Neuronal stem cell (in vitro differentiated cells): ENCODE data around the gene MYH14.

ENCODE experiments used
- DNase-seq: peaks from one replicate; pipeline ENCODE4 v3.0.0-alpha.2; 2013; ENCODE audit warnings: low spot score
- H2AFZ ChIP-seq: one replicate; pipeline ENCODE4 v1.6.1; 2013; ENCODE audit warnings: mild to moderate bottlenecking, low read length, inconsistent platforms
- H2AK5ac ChIP-seq: 2 replicates; pipeline ENCODE4 v1.6.1; 2013; ENCODE audit warnings: low read depth, mild to moderate bottlenecking, inconsistent platforms, low read length, moderate library complexity, mixed read lengths
- H2BK120ac ChIP-seq: 2 replicates; pipeline ENCODE4 v1.6.1; 2013; ENCODE audit warnings: low read depth, mild to moderate bottlenecking, inconsistent platforms, low read length, moderate library complexity, mixed read lengths
- H2BK12ac ChIP-seq: one replicate; pipeline ENCODE4 v1.6.1; 2013; ENCODE audit warnings: low read length, inconsistent platforms
- H2BK15ac ChIP-seq: 2 replicates; pipeline ENCODE4 v1.6.1; 2013; ENCODE audit warnings: mild to moderate bottlenecking, low read length, inconsistent platforms, mixed read lengths
- H2BK5ac ChIP-seq: one replicate; pipeline ENCODE4 v1.6.1; 2013; ENCODE audit warnings: inconsistent platforms, mild to moderate bottlenecking, low read length, moderate library complexity
- H3K14ac ChIP-seq: one replicate; pipeline ENCODE4 v1.6.1; 2013; ENCODE audit warnings: low read length, inconsistent platforms
- H3K18ac ChIP-seq: 2 replicates; pipeline ENCODE4 v1.6.1; 2013; ENCODE audit warnings: low read length, inconsistent platforms
- H3K23ac ChIP-seq: 2 replicates; pipeline ENCODE4 v1.6.1; 2013; ENCODE audit warnings: low read depth, mild to moderate bottlenecking, mixed read lengths, low read length, inconsistent platforms; ENCODE audit not compliant: poor library complexity
- H3K27ac ChIP-seq: replicated peaks from 3 replicates; pipeline ENCODE4 v1.5.1; 2013; ENCODE audit warnings: low read length, inconsistent platforms
- H3K27me3 ChIP-seq, 3 experiments: 2 replicates each; pipeline ENCODE4 v1.6.1; 2013; ENCODE audit warnings: low read length in 3 of 3, mild to moderate bottlenecking in 2 of 3, inconsistent platforms in 1 of 3, low read depth in 1 of 3, mixed read lengths in 1 of 3, moderate library complexity in 1 of 3; ENCODE audit not compliant: control insufficient read depth in 3 of 3, insufficient read depth in 3 of 3
- H3K36me3 ChIP-seq, 2 donors: replicated peaks in 1 of 2; 2 replicates each; pipeline ENCODE4 v1.6.1; 2013; ENCODE audit warnings: low read length in 2 of 2; ENCODE audit not compliant: control insufficient read depth in 2 of 2, insufficient read depth in 2 of 2
- H3K4ac ChIP-seq: 2 replicates; pipeline ENCODE4 v1.6.1; 2013; ENCODE audit warnings: inconsistent platforms, mild to moderate bottlenecking, low read length, moderate library complexity
- H3K4me1 ChIP-seq, 2 donors: 1 replicate in 1 of 2; 2 replicates in 1 of 2; pipeline ENCODE4 v1.6.1; 2013; ENCODE audit warnings: low read length in 2 of 2, low read depth in 1 of 2; ENCODE audit not compliant: control insufficient read depth in 2 of 2, insufficient read depth in 1 of 2
- H3K4me2 ChIP-seq: one replicate; pipeline ENCODE4 v1.6.1; 2013; ENCODE audit warnings: mild to moderate bottlenecking, low read length, inconsistent platforms; ENCODE audit not compliant: insufficient read depth, poor library complexity, severe bottlenecking
- H3K4me3 ChIP-seq, 2 donors: 2 replicates each; pipeline ENCODE4 v1.5.1; 2013; ENCODE audit warnings: low read length in 2 of 2, mild to moderate bottlenecking in 2 of 2, inconsistent platforms in 1 of 2, moderate library complexity in 1 of 2
- H3K79me1 ChIP-seq: one replicate; pipeline ENCODE4 v1.6.1; 2013; ENCODE audit warnings: low read depth, mild to moderate bottlenecking, inconsistent platforms, low read length, moderate library complexity
- H3K9ac ChIP-seq: one replicate; pipeline ENCODE4 v1.6.1; 2013; ENCODE audit warnings: mild to moderate bottlenecking, low read depth, low read length, inconsistent platforms; ENCODE audit not compliant: poor library complexity
- H3K9me3 ChIP-seq, 2 donors: replicated peaks in 1 of 2; 2 replicates each; pipeline versions ENCODE3 to v1.6.1; 2013; ENCODE audit warnings: low read length in 2 of 2, mild to moderate bottlenecking in 2 of 2, inconsistent platforms in 1 of 2, low read depth in 1 of 2, mixed read lengths in 1 of 2, moderate library complexity in 1 of 2; ENCODE audit not compliant: control insufficient read depth in 2 of 2, insufficient read depth in 1 of 2
- H4K8ac ChIP-seq: one replicate; pipeline ENCODE4 v1.6.1; 2013; ENCODE audit warnings: low read depth, mild to moderate bottlenecking, inconsistent platforms, low read length, moderate library complexity
- H4K91ac ChIP-seq: one replicate; pipeline ENCODE4 v1.6.1; 2013; ENCODE audit warnings: low read length, low read depth, mild to moderate bottlenecking, inconsistent platforms; ENCODE audit not compliant: poor library complexity
- WGBS, 2 donors: extraction: QIAGEN DNeasy Blood & Tissue Kit; methylation state at CpG; one replicate each; pipeline ENCODE4 v1.1.7; 2013; ENCODE audit warnings: missing lambda C conversion rate in 2 of 2, mixed read lengths in 1 of 2; ENCODE audit not compliant: insufficient read length in 2 of 2, insufficient replicate concordance in 1 of 2; ENCODE audit errors: extremely low coverage in 2 of 2; 5-methylcytosine and 5-hydroxymethylcytosine counted together

The MYH14 gene

GRCh38 chr19:50197348-50197747, 6.1 kb upstream of the MYH14 start:
- Histone ChIP-seq H3K4me2 (no peak overlapping the region), H2BK12ac (no peak overlapping the region), H3K14ac (no peak overlapping the region), H3K79me1 (no peaks in the 10 kb centered on the region), H3K9ac (no peak overlapping the region), H3K9me3 (peaks cover 0 to 3% of the 10 kb centered on the region in 2 donors), H3K27ac (no peak overlapping the region), H2AK5ac (no peak overlapping the region), H4K8ac (no peak overlapping the region), H3K36me3 (no peaks in the 10 kb centered on the region), H3K23ac (no peak overlapping the region), H2AFZ (no peak overlapping the region), H4K91ac (no peak overlapping the region), H3K18ac (no peak overlapping the region), H3K4me1 (peaks cover 0 to 6% of the 10 kb centered on the region in 2 donors), H3K27me3 (peaks cover 0 to 11% (median 0%) of the 10 kb centered on the region in 3 experiments), H2BK120ac (no peak overlapping the region), H2BK15ac (no peak overlapping the region), H3K4me3 (peak overlapping the region in 1 of 2 donors; percentile 30), H2BK5ac (no peak overlapping the region), H3K4ac (no peak overlapping the region)
- WGBS, 2 donors: no CpG with 5 or more reads among the region's 3 CpGs
- DNase-seq: no peak

GRCh38 chr19:50198431-50199258, 4.8 kb upstream of the MYH14 start:
- H3K9me3 ChIP-seq: peaks cover 0 to 1% of the 10 kb centered on the region in 2 donors
- no peak overlapping the region for H3K4me2 ChIP-seq
- H3K23ac ChIP-seq: no peak overlapping the region
- no peaks in the 10 kb centered on the region for H3K36me3 ChIP-seq
- H3K79me1 ChIP-seq: no peaks in the 10 kb centered on the region
- H3K27me3 ChIP-seq: peaks cover 0 to 9% (median 0%) of the 10 kb centered on the region in 3 experiments
- H2BK15ac ChIP-seq: no peak overlapping the region
- WGBS, 2 donors: no CpG with 5 or more reads among the region's 7 CpGs
- H3K4me3 ChIP-seq: no peak overlapping the region
- H2AK5ac ChIP-seq: peak overlapping the region; percentile 8
- no peak overlapping the region for H2BK5ac ChIP-seq
- H3K4me1 ChIP-seq: peaks cover 0 to 8% of the 10 kb centered on the region in 2 donors
- no peak overlapping the region for H3K9ac ChIP-seq
- H2BK120ac ChIP-seq: no peak overlapping the region
- H3K14ac ChIP-seq: no peak overlapping the region
- H3K18ac ChIP-seq: no peak overlapping the region
- H3K4ac ChIP-seq: no peak overlapping the region
- no peak for DNase-seq
- H3K27ac ChIP-seq: no peak overlapping the region
- H2AFZ ChIP-seq: no peak overlapping the region
- no peak overlapping the region for H4K91ac ChIP-seq
- no peak overlapping the region for H2BK12ac ChIP-seq
- H4K8ac ChIP-seq: no peak overlapping the region

- WGBS, 2 donors: no CpG with 5 or more reads among the region's 5 CpGs
- no peak overlapping the region for H3K23ac ChIP-seq
- H3K4me2 ChIP-seq: no peak overlapping the region
- H3K4ac ChIP-seq: no peak overlapping the region
- H2BK120ac ChIP-seq: no peak overlapping the region
- no peak for DNase-seq
- no peak overlapping the region for H2AFZ ChIP-seq
- H3K36me3 ChIP-seq: no peaks in the 10 kb centered on the region
- H2BK5ac ChIP-seq: no peak overlapping the region
- no peaks in the 10 kb centered on the region for H3K9me3 ChIP-seq
- peaks cover 0 to 8% of the 10 kb centered on the region in 2 donors for H3K4me1 ChIP-seq
- H3K14ac ChIP-seq: no peak overlapping the region
- no peak overlapping the region for H2BK15ac ChIP-seq
- no peak overlapping the region for H4K91ac ChIP-seq
- no peaks in the 10 kb centered on the region for H3K79me1 ChIP-seq
- no peak overlapping the region for H4K8ac ChIP-seq
- peak overlapping the region; percentile 8 for H2AK5ac ChIP-seq
- H3K27me3 ChIP-seq: peaks cover 0 to 9% (median 0%) of the 10 kb centered on the region in 3 experiments
- H2BK12ac ChIP-seq: no peak overlapping the region
- H3K4me3 ChIP-seq: no peak overlapping the region
- H3K27ac ChIP-seq: no peak overlapping the region
- H3K18ac ChIP-seq: no peak overlapping the region
- H3K9ac ChIP-seq: no peak overlapping the region
These were observed 4.2 kb upstream of the MYH14 start for GRCh38 chr19:50199259-50199555.

- peaks cover 0 to 17% of the 10 kb centered on the region in 2 donors for H3K4me1 ChIP-seq
- H2BK120ac ChIP-seq: no peak overlapping the region
- H3K14ac ChIP-seq: no peak overlapping the region
- WGBS, 2 donors: no CpG with 5 or more reads among the region's 3 CpGs
- no peak overlapping the region for H3K18ac ChIP-seq
- no peak overlapping the region for H3K9ac ChIP-seq
- H3K4me3 ChIP-seq: no peak overlapping the region
- H3K23ac ChIP-seq: no peak overlapping the region
- H2AK5ac ChIP-seq: no peak overlapping the region
- H2BK12ac ChIP-seq: no peak overlapping the region
- DNase-seq: no peak
- H3K27ac ChIP-seq: no peak overlapping the region
- peaks cover 2% of the 10 kb centered on the region for H3K79me1 ChIP-seq
- no peak overlapping the region for H2AFZ ChIP-seq
- no peaks in the 10 kb centered on the region for H3K36me3 ChIP-seq
- H3K27me3 ChIP-seq: peaks cover 0 to 8% (median 0%) of the 10 kb centered on the region in 3 experiments
- H3K4me2 ChIP-seq: no peak overlapping the region
- H2BK15ac ChIP-seq: no peak overlapping the region
- H2BK5ac ChIP-seq: no peak overlapping the region
- no peak overlapping the region for H4K8ac ChIP-seq
- H4K91ac ChIP-seq: no peak overlapping the region
- no peak overlapping the region for H3K4ac ChIP-seq
- H3K9me3 ChIP-seq: no peaks in the 10 kb centered on the region
These were observed 1.0 kb upstream of the MYH14 start for GRCh38 chr19:50202386-50202785.
